Renal pelvis (tissue), 4 donors: Measurements from ENCODE around the gene ZNF506. TPM values are rescaled to one million over a fixed set of nuclear protein-coding genes. Genes with fewer than 3 reads are reported as not detected.
"Not testable (repeated sequence)": the region's sequence is repeated elsewhere in the genome, so short reads cannot be mapped to it uniquely, and the experiment has no call there.

Experiments
- DNase-seq: peaks from one replicate; pipeline ENCODE4 v3.0.0-alpha.2; 2013
- polyA plus RNA-seq, 3 donors: library from polyadenylated mRNA; unstranded; fragments of 120-200 nt; gene quantifications; one replicate each; pipeline ENCODE4 v1.2.1, GENCODE V29; 2013; ENCODE audit not compliant: insufficient read length in 3 of 3

ZNF506 gene
- polyA plus RNA-seq, 3 donors: 27.4 to 41.0 (median 34.3) TPM

DNA sequence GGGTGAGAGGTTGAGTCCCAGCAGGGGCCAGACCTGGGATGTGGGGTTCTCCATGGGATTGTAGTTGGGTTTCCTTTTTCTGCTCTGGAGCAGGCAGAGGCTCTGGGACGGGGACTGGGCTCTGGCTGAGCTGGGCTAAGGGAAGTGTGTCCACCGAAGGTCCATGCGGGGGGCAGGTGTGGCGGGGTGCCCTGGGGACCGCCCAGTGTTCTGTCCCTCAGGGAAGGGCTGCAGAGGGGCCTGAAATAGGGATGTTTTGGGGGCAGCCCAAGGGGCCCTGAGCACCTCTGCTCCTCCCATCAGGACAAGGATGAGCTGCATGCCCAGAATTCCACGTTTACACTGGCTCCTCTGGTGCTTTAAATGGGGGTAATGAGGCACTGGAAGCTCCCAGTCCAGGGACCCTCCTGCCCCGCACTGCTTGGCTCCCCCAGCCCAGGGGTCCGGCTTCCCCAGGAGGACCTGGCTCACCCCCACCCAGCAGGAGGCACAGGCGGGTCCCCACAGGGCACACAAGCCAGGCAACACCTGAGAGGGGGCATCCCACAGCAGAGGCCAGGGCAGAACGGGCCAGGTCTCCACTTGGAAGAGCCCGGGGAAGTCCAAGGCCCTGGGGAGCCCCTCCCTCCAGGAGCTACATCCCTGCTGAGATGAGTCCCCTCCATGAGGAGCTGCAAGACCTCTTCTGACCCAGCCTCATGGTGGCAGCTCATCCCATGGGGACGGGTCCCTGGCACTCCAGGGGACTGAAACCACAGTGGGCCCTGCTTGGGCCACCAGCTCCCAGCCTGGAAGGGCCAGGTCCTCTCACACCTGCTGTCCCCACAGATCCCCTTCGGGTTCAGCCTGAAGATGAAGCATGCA, 74.0 kb downstream of the ZNF506 start:
- DNase-seq: no peak

DNA sequence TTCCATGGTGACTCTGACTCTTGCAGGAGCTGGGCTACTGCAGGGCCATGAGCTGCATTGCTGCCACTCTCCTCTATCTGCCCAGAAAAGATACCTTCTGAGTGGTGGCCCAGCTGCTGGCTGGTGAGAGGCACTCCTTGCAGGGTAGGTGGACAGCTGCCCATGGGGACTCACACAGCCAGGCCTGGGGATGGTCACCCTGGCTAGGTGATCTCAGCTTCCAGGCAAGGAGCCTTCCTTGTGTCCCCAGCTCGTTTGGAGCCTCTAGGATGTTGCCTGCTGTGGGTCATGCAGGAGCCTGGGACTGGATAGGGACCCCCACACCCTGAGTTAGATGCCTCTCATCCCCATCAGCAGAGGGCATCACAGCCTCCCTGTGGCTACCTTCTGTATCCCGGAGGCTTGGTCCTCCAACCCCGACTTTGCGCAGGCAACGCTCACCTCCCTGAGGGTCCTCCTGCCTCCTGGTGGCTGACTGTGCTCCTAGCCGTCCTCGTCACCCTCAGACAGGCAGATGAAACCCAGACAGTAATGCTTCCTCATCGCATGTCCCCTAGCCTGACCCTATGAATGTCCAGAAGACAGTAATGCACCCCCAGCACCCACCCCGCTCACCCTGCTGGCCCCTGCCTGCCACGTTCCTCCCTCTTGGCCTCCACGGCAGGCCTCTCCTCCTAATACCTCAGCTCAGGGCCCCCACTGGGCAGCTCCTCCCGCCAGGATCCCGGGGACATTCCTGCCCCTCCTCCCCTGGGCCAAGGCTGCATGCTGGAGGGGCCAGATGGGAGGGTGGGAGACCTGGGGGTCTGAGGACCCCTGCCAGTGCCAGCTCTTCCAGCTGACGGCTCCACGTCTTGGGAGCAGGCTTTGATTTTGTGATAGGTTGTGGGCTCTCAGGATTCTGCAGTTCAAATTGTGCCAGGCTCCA, 75.0 kb downstream of the ZNF506 start:
- DNase-seq: no peak

DNA sequence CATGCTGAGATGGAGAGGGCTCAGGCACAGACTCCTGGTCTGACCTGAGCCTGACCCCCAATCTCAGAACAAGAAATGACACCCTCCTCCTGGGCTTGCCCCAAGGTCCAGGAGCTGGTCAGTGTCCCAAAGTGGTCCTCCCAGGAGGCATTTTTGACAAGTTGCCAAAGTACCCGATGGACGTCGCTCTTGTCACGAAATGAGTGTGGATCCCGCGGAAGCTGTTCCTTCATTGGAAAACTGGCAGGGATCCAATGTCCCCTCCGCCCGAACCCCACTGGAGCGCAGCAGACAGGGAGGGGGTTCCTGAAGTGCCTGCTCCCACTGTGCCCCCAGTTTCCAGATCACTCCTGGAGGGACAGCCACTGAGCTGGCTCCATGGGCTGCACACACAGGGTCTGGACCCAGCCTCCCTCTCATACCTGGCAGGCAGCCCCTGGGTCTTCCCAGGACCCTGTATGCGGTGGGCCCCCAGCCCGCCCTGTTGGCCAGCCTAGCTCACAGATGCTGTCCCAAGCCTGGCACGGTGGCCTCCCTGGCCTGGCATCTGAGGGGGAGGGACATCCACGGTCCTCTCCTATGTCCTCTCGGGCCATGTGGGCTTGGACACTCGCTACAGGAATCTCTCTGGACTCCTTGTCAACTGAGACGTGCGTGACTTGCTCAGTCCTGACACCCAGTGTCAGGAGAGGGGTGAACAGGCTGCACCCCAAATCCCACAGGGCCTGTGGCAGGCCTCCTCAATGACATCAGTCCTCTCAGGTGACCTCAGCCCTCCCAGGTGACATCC, 75.9 kb downstream of the ZNF506 start:
- no peak for DNase-seq

DNA sequence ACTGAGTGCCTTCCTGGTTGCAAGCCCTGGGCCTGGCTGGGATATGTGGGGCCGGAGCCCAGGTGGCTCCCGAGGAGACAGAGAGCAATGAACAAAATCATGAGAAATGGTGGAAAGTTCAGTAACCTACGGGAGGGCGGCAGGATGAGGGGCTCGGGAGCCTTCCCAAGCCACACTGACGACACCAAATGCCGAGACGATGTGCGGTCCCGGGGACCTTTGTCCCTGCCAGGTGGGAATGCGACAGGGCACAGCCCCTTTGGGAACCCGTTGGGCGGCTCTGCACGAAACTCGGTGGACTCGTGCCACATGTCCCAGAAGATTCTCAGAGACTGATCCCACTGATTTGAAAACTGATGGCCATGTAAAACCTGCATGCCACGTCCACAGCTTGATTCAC, 76.9 kb downstream of the ZNF506 start:
- DNase-seq: no peak

DNA sequence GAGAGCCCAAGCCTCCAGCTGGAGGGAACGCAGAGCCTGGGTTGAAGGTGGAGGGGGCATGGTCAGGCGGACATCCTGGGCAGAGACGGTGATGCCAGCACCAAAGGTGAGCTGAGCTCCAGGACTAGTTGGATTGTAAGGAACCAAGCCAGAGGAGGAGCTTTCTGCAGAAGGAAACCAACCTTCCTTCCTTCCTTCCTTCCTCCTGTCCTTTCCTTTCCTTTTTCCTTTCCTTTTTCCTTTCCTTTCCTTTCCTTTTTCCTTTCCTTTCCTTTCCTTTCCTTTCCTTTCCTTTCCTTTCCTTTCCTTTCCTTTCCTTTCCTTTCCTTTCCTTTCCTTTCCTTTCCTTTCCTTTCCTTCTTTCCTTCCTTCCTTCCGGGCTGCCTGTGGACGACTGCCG, 77.6 kb downstream of the ZNF506 start:
- DNase-seq: not testable (repeated sequence)

DNA sequence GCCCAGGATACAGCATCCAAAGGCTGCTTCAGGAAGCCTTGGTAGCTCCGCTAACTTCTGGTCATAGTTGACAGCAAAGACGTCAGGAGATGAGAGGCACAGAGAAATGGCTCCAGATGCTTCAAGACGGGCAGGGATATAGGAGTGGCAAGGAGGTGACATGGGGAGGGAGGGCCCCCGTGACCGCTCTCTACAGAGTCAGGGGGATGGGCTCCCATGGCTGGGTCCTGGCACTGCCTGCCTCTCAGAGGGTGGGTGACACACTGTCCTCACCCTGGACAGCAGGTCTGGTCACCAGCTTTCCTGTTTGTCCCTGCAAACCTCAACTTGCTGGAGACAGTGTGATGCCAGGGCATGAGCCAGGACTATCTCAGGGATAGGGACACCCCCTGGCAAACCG, 78.4 kb downstream of the ZNF506 start:
- DNase-seq: no peak

DNA sequence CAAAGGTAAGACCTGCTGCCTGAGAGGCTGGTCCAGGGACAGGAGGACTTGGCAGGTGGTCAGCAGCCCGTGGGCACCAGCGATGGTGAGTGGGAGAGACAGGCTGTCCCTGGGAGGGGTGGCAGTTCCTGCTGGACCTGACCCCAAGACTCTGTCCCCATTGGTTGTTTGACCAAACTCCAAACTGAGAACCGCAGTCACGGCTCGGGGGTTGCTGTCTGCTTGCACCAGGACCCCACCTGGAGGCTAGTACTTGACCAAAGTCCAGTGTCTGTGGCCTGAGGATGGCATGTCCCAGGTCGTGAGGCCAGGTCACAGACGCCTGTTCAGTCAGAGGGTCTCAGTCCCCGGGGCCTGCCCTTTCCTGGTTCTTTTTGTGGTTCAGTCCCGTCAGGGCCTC, 78.8 kb downstream of the ZNF506 start:
- no peak for DNase-seq

Other genes with a start within 250 kb of the ZNF506 start
- gene PBX4, start 203.1 kb downstream of the ZNF506 start, polyA plus RNA-seq: 1 to 10 TPM; 3.8 to 7.6 (median 5.8) TPM
- gene LPAR2, start 193.5 kb downstream of the ZNF506 start, polyA plus RNA-seq: 10 to 100 TPM; 33.1 to 34.6 (median 33.7) TPM
- gene GMIP, start 178.1 kb downstream of the ZNF506 start, polyA plus RNA-seq: 1 to 10 TPM; 4.9 to 7.0 (median 6.6) TPM
- 10 to 100 TPM; 55.3 to 66.9 (median 59.9) TPM for gene ATP13A1, start 158.1 kb downstream of the ZNF506 start, polyA plus RNA-seq
- 10 to 100 TPM; 13.2 to 18.4 (median 15.1) TPM for gene ZNF101, start 152.9 kb downstream of the ZNF506 start, polyA plus RNA-seq
- 10 to 100 TPM; 12.4 to 15.7 (median 12.5) TPM for gene ZNF14, start 88.6 kb downstream of the ZNF506 start, polyA plus RNA-seq
- 10 to 100 TPM; 29.0 to 37.7 (median 31.3) TPM for gene ZNF253, start 44.1 kb upstream of the ZNF506 start, polyA plus RNA-seq
- gene ZNF93, start 79.2 kb upstream of the ZNF506 start, polyA plus RNA-seq: 10 to 100 TPM; 14.5 to 19.3 (median 16.6) TPM
- 10 to 100 TPM; 11.8 to 20.8 (median 19.4) TPM for gene ZNF682, start 217.8 kb upstream of the ZNF506 start, polyA plus RNA-seq